ENCODE data around the gene XRCC4. TPM values are rescaled to one million over a fixed set of nuclear protein-coding genes. Genes with fewer than 3 reads are reported as not detected.
A peak's percentile ranks its signal among the peaks of the same experiment; 100 is the strongest.

XRCC4 gene
- total and polyA plus RNA-seq, 11 donors: 3.3 to 50.5 (median 8.0) TPM

DNA sequence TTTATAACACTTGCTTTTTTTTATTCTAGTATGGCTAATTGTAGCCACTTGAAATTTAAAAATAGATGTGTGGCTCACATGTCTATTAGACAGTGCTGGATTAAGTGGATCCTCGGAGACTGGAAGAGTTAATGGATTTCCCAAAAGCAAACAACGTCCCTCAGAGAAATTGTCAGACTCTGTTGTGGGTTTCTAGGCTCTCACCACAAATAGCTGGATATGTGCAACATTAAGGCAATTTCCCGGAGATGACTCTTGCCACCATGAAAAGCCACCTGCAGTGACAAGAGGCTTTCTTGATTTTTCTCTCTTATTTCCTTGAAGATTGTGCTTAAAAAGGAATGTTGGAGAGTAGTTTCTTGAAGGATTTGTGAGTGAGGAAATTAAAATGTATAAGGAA, 43.3 kb upstream of the XRCC4 start:
- ATAC-seq: no peak
- Histone ChIP-seq H3K27me3 (no peaks in the 10 kb centered on the region), H3K4me3 (no peak overlapping the region), H3K4me1 (peaks cover 0 to 26% (median 8%) of the 10 kb centered on the region in 12 donors), H3K9me3 (no peaks in the 10 kb centered on the region), H3K27ac (no peak overlapping the region), H3K36me3 (no peaks in the 10 kb centered on the region)
- no peak for DNase-seq
- TF ChIP-seq, protein P1, sequence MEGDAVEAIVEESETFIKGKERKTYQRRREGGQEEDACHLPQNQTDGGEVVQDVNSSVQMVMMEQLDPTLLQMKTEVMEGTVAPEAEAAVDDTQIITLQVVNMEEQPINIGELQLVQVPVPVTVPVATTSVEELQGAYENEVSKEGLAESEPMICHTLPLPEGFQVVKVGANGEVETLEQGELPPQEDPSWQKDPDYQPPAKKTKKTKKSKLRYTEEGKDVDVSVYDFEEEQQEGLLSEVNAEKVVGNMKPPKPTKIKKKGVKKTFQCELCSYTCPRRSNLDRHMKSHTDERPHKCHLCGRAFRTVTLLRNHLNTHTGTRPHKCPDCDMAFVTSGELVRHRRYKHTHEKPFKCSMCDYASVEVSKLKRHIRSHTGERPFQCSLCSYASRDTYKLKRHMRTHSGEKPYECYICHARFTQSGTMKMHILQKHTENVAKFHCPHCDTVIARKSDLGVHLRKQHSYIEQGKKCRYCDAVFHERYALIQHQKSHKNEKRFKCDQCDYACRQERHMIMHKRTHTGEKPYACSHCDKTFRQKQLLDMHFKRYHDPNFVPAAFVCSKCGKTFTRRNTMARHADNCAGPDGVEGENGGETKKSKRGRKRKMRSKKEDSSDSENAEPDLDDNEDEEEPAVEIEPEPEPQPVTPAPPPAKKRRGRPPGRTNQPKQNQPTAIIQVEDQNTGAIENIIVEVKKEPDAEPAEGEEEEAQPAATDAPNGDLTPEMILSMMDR (IDR thresholded peaks at IDR 0.05): no peak
- TF ChIP-seq POLR2A (IDR thresholded peaks at IDR 0.05): no peak
- 46 to 52% (median 50%) methylated on average over 3 of the region's 3 CpGs for WGBS, 4 donors
- intact Hi-C loops (cut with DNase I): no loop called here

DNA sequence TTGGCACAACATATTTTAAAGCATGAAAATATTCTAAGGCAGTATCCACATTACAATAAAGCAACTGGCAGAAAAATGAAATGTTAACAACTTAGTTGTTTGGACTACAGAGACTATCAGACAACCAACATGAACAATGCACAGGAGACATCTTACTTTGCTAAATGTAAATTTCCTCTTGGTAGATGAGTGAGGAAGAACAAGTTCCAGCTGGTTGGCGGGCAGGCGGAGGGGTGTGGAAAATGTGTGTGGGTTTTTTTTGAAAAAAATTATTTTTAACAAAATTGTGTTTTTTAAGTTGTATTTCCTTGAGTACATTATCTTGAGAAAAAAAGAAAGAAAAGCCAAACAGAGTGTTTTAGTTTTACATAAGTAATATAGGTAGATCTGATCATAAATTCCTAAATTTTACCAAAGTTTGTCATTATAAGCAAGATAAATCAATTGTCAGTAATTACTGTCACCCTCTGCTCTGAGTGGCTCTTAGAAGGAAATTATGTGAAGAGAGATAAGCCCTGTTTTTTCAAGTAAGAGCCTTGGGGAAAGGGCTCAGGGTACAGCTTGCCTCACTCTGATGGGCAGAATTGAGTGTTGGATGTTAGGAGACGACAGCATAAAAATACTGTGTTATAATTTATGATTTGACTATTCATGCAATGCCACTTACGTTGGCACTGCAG, 42.7 kb upstream of the XRCC4 start:
- TF ChIP-seq POLR2A (IDR thresholded peaks at IDR 0.05): no peak
- TF ChIP-seq, protein P1 (IDR thresholded peaks at IDR 0.05): no peak
- intact Hi-C loops (cut with DNase I): no loop called here
- Histone ChIP-seq H3K27ac (no peak overlapping the region), H3K9me3 (no peaks in the 10 kb centered on the region), H3K4me3 (no peak overlapping the region), H3K36me3 (no peaks in the 10 kb centered on the region), H3K4me1 (peaks cover 0 to 26% (median 8%) of the 10 kb centered on the region in 12 donors), H3K27me3 (no peaks in the 10 kb centered on the region)
- 84 to 92% (median 85%) methylated on average over 4 of the region's 4 CpGs for WGBS, 4 donors
- no peak for ATAC-seq
- no peak for DNase-seq

DNA sequence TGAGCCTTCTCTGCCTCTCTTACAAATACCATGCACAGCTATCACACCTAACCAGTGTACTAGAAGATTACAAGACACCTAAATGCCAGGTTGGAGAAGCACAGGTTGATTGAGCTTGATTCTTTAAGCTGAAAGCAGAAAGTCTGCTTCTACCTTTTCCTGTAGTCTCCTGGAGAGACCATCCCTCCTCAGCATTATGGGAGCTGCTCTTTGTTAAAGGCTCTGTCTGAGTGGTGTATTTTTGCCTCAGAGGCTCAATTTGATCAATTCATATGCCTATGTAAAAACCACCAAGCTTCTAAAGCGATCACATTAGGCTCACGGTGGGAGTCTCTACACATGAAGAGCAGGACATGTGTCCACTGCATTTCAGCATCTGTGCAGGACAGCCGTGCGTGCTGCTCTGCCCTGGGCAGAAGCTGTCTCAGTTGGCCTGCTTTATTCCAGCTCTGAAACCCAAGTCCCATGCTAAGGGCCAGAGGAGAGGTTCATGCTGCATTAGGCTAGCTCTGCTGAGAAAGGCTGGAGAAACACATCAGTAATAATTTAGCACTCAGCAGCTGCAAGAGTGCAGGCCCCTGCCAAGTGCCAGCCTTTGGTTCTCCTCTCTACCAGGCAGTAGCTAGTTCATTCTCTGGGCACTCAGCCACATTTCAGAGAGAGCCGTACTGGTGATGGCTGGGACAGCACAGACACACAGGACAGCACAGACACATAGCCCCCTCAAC, 41.8 kb upstream of the XRCC4 start:
- ATAC-seq (peak; percentile 98 to 99 (median 99)), DNase-seq (peak; percentile 59 to 88 (median 76))
- H3K27me3 ChIP-seq: no peaks in the 10 kb centered on the region
- peak overlapping the region in 3 of 12 donors; percentile 20 to 61 (median 53) for H3K27ac ChIP-seq
- TF ChIP-seq POLR2A (IDR thresholded peaks at IDR 0.05): no peak
- TF ChIP-seq, protein P1 (IDR thresholded peaks at IDR 0.05): no peak
- 51 to 57% (median 54%) methylated on average over 5 of the region's 5 CpGs for WGBS, 4 donors
- H3K4me1 ChIP-seq: peaks cover 0 to 26% (median 8%) of the 10 kb centered on the region in 12 donors
- no peak overlapping the region for H3K4me3 ChIP-seq
- H3K36me3 ChIP-seq: no peaks in the 10 kb centered on the region
- intact Hi-C loops (cut with DNase I): no loop called here
- H3K9me3 ChIP-seq: no peaks in the 10 kb centered on the region

DNA sequence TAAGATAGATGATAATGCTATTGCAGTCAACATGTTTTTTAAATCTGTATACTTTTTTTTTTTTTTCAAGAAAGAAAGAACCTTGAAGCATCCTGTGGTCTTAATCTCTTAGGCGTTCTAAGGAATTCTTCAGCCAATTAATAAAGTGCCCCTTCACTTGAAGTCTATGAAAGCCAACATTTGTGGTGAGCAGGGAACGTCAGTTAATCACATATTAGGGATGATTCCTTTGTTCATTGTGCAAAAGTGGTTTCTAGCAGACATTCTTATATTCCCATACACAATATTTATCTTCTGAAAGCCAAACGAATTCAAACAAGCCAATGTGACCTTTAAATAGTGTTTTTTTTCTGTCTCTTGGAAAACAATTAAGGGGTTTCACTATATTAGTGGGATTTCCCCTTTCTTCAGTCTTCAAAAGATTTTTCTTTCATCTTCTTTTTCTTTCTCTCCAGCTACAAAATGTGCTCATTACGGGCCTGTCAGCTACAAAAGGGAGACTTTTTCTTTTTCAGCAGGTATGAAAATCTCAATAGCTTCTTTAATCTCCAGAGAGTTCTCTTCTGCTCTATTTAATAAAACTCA, 40.3 kb upstream of the XRCC4 start:
- Histone ChIP-seq H3K27ac (no peak overlapping the region), H3K27me3 (no peaks in the 10 kb centered on the region), H3K36me3 (no peaks in the 10 kb centered on the region), H3K4me1 (peaks cover 0 to 26% (median 8%) of the 10 kb centered on the region in 12 donors), H3K9me3 (no peaks in the 10 kb centered on the region), H3K4me3 (no peak overlapping the region)
- TF ChIP-seq, protein P1 (IDR thresholded peaks at IDR 0.05): no peak
- TF ChIP-seq POLR2A (IDR thresholded peaks at IDR 0.05): no peak
- DNase-seq: no peak
- ATAC-seq: no peak
- 61 to 78% (median 68%) methylated on average over 4 of the region's 4 CpGs for WGBS, 4 donors
- intact Hi-C loops (cut with DNase I): no loop called here

Data from heart left ventricle (tissue), 16 donors.